Transverse colon (tissue), 4 donors: Measurements from ENCODE around the gene ARL5A.

Experiments
- POLR2A ChIP-seq: fragments of 450-650 bp; IDR thresholded peaks from one replicate; pipeline ENCODE4 v1.6.1; 2016; ENCODE audit warnings: antibody characterized with exemption, mild to moderate bottlenecking, moderate library complexity
- POLR2AphosphoS5 ChIP-seq, 3 donors: sonication (generic); formaldehyde crosslinking; IDR thresholded peaks; one replicate each; pipeline ENCODE4 v1.6.1; 2016; ENCODE audit warnings: antibody characterized with exemption in 3 of 3
- TF ChIP-seq, protein P1 (sequence below), 5 experiments: fragments of 200-600 bp in 3 of 5; fragments of 450-650 bp in 2 of 5; sonication (generic) in 3 of 5; IDR thresholded peaks; 1 replicate in 2 of 5; 2 replicates in 3 of 5; pipeline ENCODE4 v1.5.1; 2016 to 2017; ENCODE audit warnings: antibody characterized with exemption in 5 of 5, inconsistent platforms in 3 of 5, mild to moderate bottlenecking in 2 of 5, moderate library complexity in 1 of 5

DNA sequence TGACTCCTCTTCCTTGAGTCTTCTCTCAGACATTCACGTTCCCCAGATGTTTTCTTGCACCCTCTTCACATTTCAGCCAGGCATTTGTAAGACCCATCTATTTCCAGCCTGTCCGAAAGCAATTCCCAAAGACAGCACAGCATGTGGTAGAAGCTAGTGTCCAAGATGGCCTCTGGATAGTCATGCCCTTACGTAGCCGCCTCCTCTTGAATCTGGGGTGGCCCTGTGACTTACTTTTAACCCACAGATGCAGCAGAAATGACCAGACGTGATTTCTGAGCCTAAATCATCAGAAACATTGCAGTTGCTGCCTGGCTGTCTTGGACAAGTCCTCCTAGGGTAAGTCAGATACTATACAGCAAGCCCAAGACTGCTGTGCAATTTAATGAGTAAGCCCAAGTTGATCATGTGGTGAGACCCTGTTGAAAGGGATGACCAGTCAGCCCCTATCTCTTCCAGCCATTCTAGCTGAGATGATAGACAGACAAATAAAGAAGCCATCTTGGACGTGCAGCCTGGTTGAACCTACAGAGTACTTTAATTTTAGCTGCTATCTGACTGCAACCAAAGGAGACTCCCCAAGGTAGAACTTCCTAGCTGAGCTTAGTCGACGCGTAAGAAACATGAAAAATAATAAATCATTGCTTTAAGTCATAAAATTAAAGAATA, 12.3 kb downstream of the ARL5A start:
- TF ChIP-seq, protein P1, sequence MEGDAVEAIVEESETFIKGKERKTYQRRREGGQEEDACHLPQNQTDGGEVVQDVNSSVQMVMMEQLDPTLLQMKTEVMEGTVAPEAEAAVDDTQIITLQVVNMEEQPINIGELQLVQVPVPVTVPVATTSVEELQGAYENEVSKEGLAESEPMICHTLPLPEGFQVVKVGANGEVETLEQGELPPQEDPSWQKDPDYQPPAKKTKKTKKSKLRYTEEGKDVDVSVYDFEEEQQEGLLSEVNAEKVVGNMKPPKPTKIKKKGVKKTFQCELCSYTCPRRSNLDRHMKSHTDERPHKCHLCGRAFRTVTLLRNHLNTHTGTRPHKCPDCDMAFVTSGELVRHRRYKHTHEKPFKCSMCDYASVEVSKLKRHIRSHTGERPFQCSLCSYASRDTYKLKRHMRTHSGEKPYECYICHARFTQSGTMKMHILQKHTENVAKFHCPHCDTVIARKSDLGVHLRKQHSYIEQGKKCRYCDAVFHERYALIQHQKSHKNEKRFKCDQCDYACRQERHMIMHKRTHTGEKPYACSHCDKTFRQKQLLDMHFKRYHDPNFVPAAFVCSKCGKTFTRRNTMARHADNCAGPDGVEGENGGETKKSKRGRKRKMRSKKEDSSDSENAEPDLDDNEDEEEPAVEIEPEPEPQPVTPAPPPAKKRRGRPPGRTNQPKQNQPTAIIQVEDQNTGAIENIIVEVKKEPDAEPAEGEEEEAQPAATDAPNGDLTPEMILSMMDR (IDR thresholded peaks at IDR 0.05): no peak
- TF ChIP-seq POLR2A (no peak), POLR2AphosphoS5 (IDR thresholded peaks at IDR 0.05) (no peak)
